Renal cortex interstitium (tissue), 15 donors: ENCODE results near the gene DNAJC28. TPM values are rescaled to one million over a fixed set of nuclear protein-coding genes. Genes with fewer than 3 reads are reported as not detected.
"Not testable (repeated sequence)": the region's sequence is repeated elsewhere in the genome, so short reads cannot be mapped to it uniquely, and the experiment has no call there.

Experiments used
- DNase-seq, 11 donors: peaks; one replicate each; pipeline ENCODE4 v3.0.0-alpha.2; 2013; ENCODE audit warnings: low read depth in 9 of 11, low spot score in 4 of 11; ENCODE audit errors: extremely low read depth in 1 of 11
- long read RNA-seq, 16 experiments: transcript quantifications; one replicate each; lab custom pipeline, GENCODE V29; 2026
- polyA plus RNA-seq, 3 donors: library from polyadenylated mRNA; unstranded; fragments of 120-200 nt; gene quantifications; one replicate each; pipeline ENCODE4 v1.2.1, GENCODE V29; 2013; ENCODE audit not compliant: insufficient read length in 3 of 3

DNAJC28 gene
- 1 to 10 TPM; 4.9 to 6.3 (median 5.1) TPM for polyA plus RNA-seq
- long read RNA-seq, donor 1 = 0 reads
- long read RNA-seq, donor 2, partial matches to known transcripts = 0 of 1 reads
- long read RNA-seq, donor 2, other reads (novel, unspliced or antisense) = 0 of 1 reads
- long read RNA-seq, donor 3 = 0 reads
- long read RNA-seq, donor 4 = 0 reads
- long read RNA-seq, donor 5, partial matches to known transcripts = 0 of 1 reads
- long read RNA-seq, donor 5, other reads (novel, unspliced or antisense) = 0 of 1 reads
- long read RNA-seq, donor 6, partial matches to known transcripts = 0 of 2 reads
- long read RNA-seq, donor 6, other reads (novel, unspliced or antisense) = 0 of 2 reads
- long read RNA-seq, donor 7, partial matches to known transcripts = 0 of 2 reads
- long read RNA-seq, donor 7, other reads (novel, unspliced or antisense) = 0 of 2 reads
- long read RNA-seq, donor 8, partial matches to known transcripts = 0 of 3 reads
- long read RNA-seq, donor 8, other reads (novel, unspliced or antisense) = 0 of 3 reads
- long read RNA-seq, donor 9, partial matches to known transcripts = 0 of 2 reads
- long read RNA-seq, donor 9, other reads (novel, unspliced or antisense) = 0 of 2 reads
- long read RNA-seq, donor 10, partial matches to known transcripts = 0 of 2 reads
- long read RNA-seq, donor 10, other reads (novel, unspliced or antisense) = 0 of 2 reads
- long read RNA-seq, donor 11 = 0 reads
- long read RNA-seq, donor 12 = 0 reads
- long read RNA-seq, donor 13, partial matches to known transcripts = 0 of 3 reads
- long read RNA-seq, donor 13, other reads (novel, unspliced or antisense) = 0 of 3 reads
- long read RNA-seq, donor 14 = 0 reads
- long read RNA-seq, donor 15 = 0 reads
- long read RNA-seq, donor 16, partial matches to known transcripts = 0 of 3 reads
- long read RNA-seq, donor 16, other reads (novel, unspliced or antisense) = 0 of 3 reads

DNA sequence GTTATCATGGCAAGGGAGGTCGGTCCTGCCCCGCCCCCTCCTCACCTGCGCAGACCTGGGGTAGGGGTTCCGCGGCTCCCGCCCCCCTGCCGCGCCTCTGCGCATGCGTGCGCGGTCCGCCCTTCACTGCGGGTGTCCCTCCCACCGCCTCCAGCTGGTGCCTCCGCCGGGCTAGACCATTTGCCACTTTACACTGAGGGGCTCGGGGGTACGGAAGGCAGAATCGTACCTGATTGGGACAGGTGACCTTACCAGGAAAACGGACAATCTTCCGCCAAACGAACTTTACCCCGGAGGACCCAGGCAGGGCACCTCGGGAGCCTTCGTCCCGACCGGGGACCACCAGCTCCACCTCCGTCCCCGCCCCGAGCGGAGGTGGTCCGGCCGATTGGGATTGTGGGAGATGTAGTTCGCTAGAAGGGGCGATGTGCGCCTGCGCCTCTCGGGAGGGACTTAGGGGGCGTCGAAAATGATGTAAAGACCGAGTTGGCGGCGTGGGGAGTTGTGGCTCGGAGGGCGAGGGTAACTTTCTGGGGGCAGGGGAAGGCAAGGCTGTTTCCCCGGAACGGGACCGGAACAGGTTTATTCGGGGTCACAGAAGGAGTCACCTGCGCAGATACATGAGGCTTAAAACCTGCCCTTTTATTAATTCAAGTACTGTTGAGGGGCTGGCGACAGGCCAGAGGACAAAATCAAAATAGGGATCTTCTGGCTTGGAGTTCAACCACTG lies at the start of gene DNAJC28:
Gene DNAJC28 (minus strand): TSS at position 344 of the 730 bp plus-strand sequence. CDS start 2,323 bp downstream, outside the sequence.
- peak; percentile 86 to 97 (median 92) for DNase-seq

GRCh38 chr21:33541105-33541711 lies 49.7 kb upstream of the DNAJC28 start:
- DNase-seq = peak in 1 of 11 donors; percentile 2

DNA sequence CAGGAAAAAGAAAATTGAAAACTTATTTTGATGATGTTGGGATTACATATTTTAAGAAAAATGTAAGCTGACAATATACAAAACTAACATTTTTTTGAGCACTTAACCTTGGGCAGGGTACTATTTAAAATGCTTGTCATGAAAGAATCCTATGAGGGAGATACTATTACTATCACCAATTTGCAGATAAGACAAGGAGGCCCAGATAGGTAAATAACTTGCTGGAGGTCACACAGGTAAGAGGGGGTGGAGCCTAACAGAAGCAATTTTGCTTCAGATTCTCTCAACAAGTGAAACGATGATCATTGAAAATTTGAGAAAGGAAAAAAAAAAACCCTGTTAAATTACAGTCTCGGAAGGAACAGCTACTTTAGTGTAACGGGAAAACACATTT lies 49.2 kb upstream of the DNAJC28 start:
- no peak for DNase-seq

DNA sequence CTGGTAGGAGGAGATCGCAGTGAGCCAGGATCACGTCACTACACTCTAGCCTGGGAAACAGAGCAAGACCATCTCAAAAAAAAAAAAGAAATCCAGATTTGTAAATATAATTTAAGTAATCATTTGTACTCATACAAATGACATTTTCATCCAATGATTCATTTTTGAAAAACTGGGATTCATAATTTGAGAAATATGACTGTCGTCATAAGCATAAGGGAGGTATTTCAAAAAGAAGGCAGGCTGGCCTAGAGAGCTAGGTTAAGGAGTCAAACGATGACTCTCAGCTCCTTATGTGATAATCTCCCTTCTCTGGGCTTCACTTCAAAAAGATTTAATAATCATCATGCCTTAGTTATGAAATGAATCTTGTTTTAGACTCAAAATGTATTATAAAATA lies 48.1 kb upstream of the DNAJC28 start:
- no peak for DNase-seq

- DNase-seq = no peak
Measured at GRCh38 chr21:33537212-33537611, 45.7 kb upstream of the DNAJC28 start.

- DNase-seq = no peak
Measured at GRCh38 chr21:33531007-33531406, 39.5 kb upstream of the DNAJC28 start.

DNA sequence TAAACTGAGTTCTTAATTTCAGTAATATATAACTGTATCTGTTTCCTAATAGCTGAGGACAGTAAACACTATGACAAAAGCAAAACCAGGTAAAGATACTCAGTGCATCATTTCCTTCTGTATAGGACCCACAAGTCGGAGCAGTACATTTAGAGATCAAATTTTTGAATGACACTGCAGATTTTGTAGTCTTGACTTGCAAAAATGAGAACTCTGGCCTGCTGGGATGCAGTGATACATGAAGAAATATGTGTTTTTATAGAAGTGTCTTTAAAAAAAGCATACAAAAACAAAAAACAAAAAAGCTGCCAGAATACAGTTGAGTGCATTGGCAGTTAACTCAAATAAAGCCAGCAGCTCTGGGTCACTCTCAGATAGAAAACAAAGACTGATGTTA lies 31.4 kb upstream of the DNAJC28 start:
- no peak for DNase-seq

DNA sequence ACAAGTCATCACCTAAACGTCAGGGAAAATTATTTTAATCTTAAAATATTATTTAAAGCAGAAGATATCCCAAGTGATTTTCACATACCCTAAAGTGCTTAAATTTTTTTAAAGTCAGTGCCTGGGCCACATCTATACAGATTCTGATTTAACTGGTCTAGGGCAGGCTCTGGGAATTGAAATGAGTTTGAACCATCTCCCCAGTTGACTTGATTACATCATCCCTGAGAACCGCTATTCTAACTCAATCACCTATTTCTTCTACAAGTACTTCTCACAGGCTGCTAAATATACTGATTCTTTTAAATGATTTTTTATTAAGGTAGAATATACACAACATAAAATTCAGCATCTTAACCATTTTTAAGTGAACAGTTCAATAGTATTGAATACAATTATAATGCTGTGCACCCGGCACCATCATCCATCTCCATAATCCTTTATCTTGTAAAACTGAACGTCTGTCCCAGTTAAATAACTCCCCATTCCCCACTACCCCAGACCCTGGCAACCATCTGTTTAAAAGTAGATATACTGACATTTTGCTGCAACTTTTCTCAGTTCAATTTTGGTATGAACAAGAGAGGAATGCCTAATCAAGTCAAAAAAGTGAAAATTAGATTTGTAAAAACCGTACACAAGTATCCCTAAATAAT lies 30.9 kb upstream of the DNAJC28 start:
- no peak for DNase-seq

DNA sequence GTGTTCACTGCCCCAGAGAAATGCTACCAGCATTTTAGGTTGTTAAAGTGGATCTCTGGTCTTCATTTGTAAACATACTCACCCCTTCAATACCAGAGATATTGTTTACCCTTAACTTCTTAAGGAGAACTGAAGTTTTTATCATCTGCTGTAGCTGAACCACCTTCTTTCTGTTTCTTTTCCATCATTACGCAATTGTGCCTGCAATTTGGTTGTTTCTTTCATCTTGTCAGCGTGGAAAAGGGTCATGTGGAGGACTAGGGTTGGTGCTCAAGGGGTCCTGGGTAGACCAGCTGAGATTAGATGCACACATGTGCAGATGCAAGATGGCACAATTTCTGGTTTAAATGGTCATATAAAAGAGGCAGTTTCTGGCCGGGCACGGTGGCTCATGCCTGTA lies 27.4 kb upstream of the DNAJC28 start:
- DNase-seq = no peak

GRCh38 chr21:33514229-33514628 lies 22.7 kb upstream of the DNAJC28 start:
- no peak for DNase-seq

GRCh38 chr21:33512481-33512880 lies 21.0 kb upstream of the DNAJC28 start:
- DNase-seq = no peak

- DNase-seq = no peak
Measured at GRCh38 chr21:33511639-33512038, 20.1 kb upstream of the DNAJC28 start.

DNA sequence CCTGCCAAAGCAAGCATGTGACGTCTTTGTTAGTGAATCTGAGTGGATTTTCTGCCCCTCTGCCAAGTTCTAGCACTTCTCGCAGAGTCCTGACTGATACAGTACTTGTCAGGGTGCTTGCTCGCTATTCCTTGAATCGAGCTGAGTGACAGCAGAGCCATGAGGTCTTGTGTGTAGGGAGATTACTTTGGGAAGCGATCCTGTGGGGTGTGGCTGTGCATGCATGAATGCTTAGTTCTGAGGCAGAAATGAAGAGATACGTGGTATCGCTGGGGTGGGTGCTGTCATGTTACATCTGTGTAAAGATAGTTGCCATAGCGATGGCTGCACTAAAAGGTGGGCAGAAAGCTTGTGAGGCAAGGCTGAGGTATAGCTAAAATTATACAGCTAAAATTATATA lies 19.3 kb upstream of the DNAJC28 start:
- DNase-seq = no peak

- not testable (repeated sequence) for DNase-seq
Measured at GRCh38 chr21:33507003-33507402, 15.5 kb upstream of the DNAJC28 start.

DNA sequence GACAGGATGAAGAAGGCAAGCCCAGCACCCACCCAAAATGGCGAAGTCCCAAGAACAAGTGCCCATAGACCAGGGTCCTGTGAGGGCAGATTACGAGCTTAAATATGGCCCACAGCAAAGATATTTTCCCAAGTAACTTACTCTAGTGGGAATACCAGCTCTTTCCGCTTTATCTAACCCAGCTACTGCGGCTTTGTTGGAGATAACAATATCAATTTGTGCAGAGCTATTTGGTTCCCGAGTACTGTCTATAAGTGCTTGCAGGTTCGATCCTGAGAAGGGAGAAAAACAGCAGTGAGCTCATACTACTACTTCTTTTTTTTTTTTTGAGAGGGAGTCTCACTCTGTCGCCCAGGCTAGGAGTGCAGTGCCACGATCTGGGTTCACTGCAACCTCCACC lies 14.3 kb upstream of the DNAJC28 start:
- DNase-seq = no peak

DNA sequence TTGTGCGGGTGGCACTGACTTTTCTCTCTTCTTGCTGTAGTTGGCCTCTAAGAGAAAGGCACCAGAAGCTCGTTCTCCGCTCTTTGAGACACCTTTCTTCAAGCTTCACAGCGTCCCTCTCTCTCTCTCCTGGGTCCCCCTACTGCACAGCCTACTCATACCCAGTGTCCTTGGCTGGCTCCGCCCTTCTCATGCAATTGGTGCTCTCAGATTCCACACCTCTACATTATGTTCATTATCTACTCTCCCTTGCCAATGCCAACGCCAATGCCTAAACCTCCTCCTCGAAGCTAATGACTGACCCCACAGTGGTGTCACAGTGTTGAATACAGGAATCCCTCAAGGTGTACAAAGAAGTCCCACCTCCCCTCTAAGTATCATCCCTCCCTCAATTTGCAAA lies 4.8 kb upstream of the DNAJC28 start:
- no peak for DNase-seq

GRCh38 chr21:33495743-33496142 lies 4.2 kb upstream of the DNAJC28 start:
- no peak for DNase-seq

GRCh38 chr21:33493756-33494155 lies 2.2 kb upstream of the DNAJC28 start:
- DNase-seq = no peak
